ENCODE results near the gene TTC16. TPM values are rescaled to one million over a fixed set of nuclear protein-coding genes. Genes with fewer than 3 reads are reported as not detected.

The TTC16 gene
- total RNA-seq, 5 donors from 2014 or later (not counting 1 experiment from before 2014, with no cell fraction given), result 4.6 to 31.8 (median 6.2) TPM

DNA sequence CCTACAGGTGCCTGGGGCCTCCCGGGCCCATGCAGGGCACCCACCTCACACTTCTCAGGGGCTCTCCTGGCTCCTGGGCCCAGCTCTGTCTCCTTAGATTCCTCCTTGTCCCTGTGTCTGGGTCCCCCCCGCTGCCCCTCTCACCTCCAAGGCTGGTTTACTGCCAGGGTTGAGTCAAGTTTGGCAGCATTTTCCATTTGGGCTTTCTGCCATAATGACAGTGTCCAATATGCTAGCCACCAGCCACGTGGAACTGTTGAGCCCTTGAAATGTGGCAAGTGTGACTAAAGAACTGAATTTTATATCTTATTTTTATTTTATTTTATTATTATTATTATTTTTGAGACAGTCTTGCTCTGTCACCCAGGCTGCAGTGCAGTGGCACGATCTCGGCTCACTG, 1.9 kb downstream of the TTC16 start:
- peaks cover 8 to 77% of the 10 kb centered on the region in 2 experiments for H3K4me1 ChIP-seq (ENCODE audit: control insufficient read depth in 1 of 2, extremely low read depth in 1 of 2, insufficient read depth in 2 of 2, low read length in 2 of 2)
- H3K4me1 Mint-ChIP-seq, result peaks cover 26 to 45% (median 40%) of the 10 kb centered on the region in 3 donors

DNA sequence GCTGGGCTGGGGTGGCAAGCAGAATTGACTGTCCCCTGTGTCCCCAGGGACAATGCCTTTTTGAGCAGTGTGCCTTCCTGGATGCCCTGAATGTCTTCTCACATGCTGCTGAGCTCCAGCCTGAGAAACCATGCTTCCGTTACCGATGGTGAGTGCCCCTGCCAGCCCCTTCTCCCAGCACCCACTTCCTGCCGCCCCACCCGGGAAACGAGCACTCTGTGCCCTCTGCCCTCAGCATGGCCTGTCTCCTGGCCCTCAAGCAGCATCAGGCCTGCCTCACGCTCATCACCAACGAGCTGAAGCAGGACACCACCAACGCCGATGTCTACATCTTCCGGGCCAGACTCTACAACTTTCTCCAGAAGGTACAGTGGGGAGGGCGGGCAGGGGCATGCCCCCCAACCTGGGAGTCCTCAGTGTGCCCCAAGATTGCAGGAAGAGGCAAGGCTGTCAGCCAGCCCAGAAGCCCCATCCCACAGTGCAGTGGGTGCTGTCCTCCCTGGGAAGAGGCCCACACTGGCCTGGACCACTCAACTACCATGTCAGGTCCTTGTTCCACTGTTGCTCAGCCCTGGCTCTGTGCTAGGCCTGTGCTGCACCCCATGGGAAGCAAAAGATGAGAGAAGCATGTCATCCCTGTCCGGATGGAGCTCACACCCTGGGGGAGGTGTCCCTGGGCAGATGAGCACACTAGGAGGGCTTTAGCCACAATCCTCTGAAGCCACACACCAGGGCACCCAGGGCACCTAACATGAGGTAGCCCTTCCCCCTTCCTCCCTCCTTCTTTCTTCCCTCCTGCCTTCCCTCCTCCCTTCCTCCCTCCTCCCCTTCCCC, 4.4 kb downstream of the TTC16 start:
- POLR2A ChIA-PET, result no interaction called here
- Mint-ChIP-seq H3K4me1 (peaks cover 22 to 40% (median 39%) of the 10 kb centered on the region in 3 donors), H3K4me3 (peak overlapping the region; percentile 2 to 68 (median 51)), H3K27ac (peak overlapping the region; percentile 83 to 93), H3K27me3 (no peaks in the 10 kb centered on the region), H3K36me3 (no peaks in the 10 kb centered on the region), H3K9me3 (no peaks in the 10 kb centered on the region)
- peak in 2 of 4 experiments; percentile 15 to 36 for ATAC-seq (replicated peaks in 1 of 4)
- peak in 25 of 35 experiments; percentile 12 to 59 (median 32) for DNase-seq
- H3K27me3 ChIP-seq (replicated peaks in 1 of 2; ENCODE audit: control insufficient read depth in 2 of 2, extremely low read depth in 1 of 2, insufficient read depth in 2 of 2, low read length in 1 of 2), result peaks cover 0 to 5% of the 10 kb centered on the region in 2 experiments
- peak overlapping the region; percentile 58 for H3K27ac ChIP-seq (ENCODE audit: low read length)
- peaks cover 4 to 73% of the 10 kb centered on the region in 2 experiments for H3K4me1 ChIP-seq (ENCODE audit: control insufficient read depth in 1 of 2, extremely low read depth in 1 of 2, insufficient read depth in 2 of 2, low read length in 2 of 2)
- peak overlapping the region in 1 of 2 donors; percentile 27 for H3K4me3 ChIP-seq (ENCODE audit: control insufficient read depth in 1 of 2, extremely low read depth in 1 of 2, low read length in 1 of 2)
- CTCF ChIA-PET, result interaction anchor here in 1 of 2 donors (0.6 kb wide), 1 partner anchor 17 kb away, joined by 3 read pairs; no protein-coding TSS in a partner anchor
- no peaks in the 10 kb centered on the region for H3K36me3 ChIP-seq (ENCODE audit: control insufficient read depth in 2 of 2, extremely low read depth in 1 of 2, insufficient read depth in 1 of 2, low read length in 1 of 2)
- no peaks in the 10 kb centered on the region for H3K9me3 ChIP-seq
- 46% methylated on average over 10 of the region's 12 CpGs for WGBS (ENCODE audit: insufficient coverage)

More for the DNA sequence above, 1.9 kb downstream of the TTC16 start:
- Mint-ChIP-seq H3K9me3 (no peaks in the 10 kb centered on the region), H3K27ac (no peak overlapping the region), H3K4me3 (peak overlapping the region in 2 of 3 donors; percentile 13 to 31), H3K36me3 (no peaks in the 10 kb centered on the region), H3K27me3 (no peaks in the 10 kb centered on the region)
- Histone ChIP-seq H3K9me3 (no peaks in the 10 kb centered on the region), H3K36me3 (ENCODE audit: control insufficient read depth in 2 of 2, extremely low read depth in 1 of 2, insufficient read depth in 1 of 2, low read length in 1 of 2) (no peaks in the 10 kb centered on the region), H3K27me3 (replicated peaks in 1 of 2; ENCODE audit: control insufficient read depth in 2 of 2, extremely low read depth in 1 of 2, insufficient read depth in 2 of 2, low read length in 1 of 2) (no peaks in the 10 kb centered on the region), H3K27ac (ENCODE audit: low read length) (no peak overlapping the region), H3K4me3 (ENCODE audit: control insufficient read depth in 1 of 2, extremely low read depth in 1 of 2, low read length in 1 of 2) (no peak overlapping the region)
- DNase-seq, result no peak
- ChIA-PET CTCF (no interaction called here), POLR2A (no interaction called here)
- ATAC-seq (replicated peaks in 1 of 4), result no peak
- whole genome bisulfite sequencing (ENCODE audit: insufficient coverage), result 100% methylated on average over 2 of the region's 5 CpGs

DNA sequence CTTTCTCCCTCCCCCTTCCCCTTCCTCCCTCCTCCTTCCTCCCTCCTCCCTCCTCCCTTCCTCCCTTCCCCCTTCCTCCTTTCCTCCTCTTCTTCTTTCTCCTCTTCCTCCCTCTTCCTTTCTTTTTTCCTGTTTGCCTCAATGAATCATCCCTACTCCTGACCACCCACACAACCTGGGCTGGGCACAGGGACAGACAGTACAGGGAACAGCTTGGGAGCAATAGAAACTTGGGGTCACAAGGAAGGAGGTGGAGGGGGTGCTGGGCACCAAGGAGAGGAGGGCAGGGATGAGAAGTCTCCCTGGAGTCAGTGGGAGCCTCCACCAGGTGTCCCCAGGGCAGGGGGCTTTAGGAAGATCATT, 5.0 kb downstream of the TTC16 start:
- DNase-seq (no peak), ATAC-seq (replicated peaks in 1 of 4) (no peak)
- Mint-ChIP-seq H3K4me1 (peaks cover 19 to 36% (median 33%) of the 10 kb centered on the region in 3 donors), H3K27me3 (no peaks in the 10 kb centered on the region), H3K9me3 (no peaks in the 10 kb centered on the region), H3K27ac (peak overlapping the region; percentile 74 to 78), H3K36me3 (no peaks in the 10 kb centered on the region), H3K4me3 (peak overlapping the region in 1 of 3 donors; percentile 68)
- POLR2A ChIA-PET, result no interaction called here
- H3K9me3 ChIP-seq, result no peaks in the 10 kb centered on the region
- no peaks in the 10 kb centered on the region for H3K36me3 ChIP-seq (ENCODE audit: control insufficient read depth in 2 of 2, extremely low read depth in 1 of 2, insufficient read depth in 1 of 2, low read length in 1 of 2)
- H3K4me3 ChIP-seq (ENCODE audit: control insufficient read depth in 1 of 2, extremely low read depth in 1 of 2, low read length in 1 of 2), result peak overlapping the region in 1 of 2 donors; percentile 37
- CTCF ChIA-PET, result interaction anchor here in 1 of 2 donors (0.6 kb wide), 1 partner anchor 17 kb away, joined by 3 read pairs; no protein-coding TSS in a partner anchor
- peaks cover 0 to 5% of the 10 kb centered on the region in 2 experiments for H3K27me3 ChIP-seq (replicated peaks in 1 of 2; ENCODE audit: control insufficient read depth in 2 of 2, extremely low read depth in 1 of 2, insufficient read depth in 2 of 2, low read length in 1 of 2)
- H3K4me1 ChIP-seq (ENCODE audit: control insufficient read depth in 1 of 2, extremely low read depth in 1 of 2, insufficient read depth in 2 of 2, low read length in 2 of 2), result peaks cover 4 to 72% of the 10 kb centered on the region in 2 experiments
- peak overlapping the region; percentile 58 for H3K27ac ChIP-seq (ENCODE audit: low read length)

DNA sequence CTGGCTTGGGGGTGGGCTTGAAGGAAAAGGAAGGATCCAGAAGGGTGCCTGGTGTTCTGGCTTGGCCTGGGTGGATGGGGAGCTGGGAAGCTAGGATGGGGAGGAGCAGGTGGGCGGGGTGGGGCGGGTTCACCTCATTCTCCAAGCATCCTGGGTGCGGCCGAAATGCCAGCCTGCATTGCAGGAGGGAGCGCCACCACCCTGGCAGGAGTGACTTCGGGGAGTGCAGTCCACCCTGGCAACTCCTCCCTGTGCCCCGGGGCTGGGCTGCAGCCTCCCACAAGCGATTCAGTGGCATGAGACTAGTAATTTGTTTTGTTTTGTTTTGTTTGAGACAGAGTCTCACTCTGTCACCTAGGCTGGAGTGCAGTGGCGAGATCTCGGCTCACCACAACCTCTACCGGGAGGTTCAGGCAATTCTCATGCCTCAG, 5.5 kb downstream of the TTC16 start:
- Histone ChIP-seq H3K36me3 (ENCODE audit: control insufficient read depth in 2 of 2, extremely low read depth in 1 of 2, insufficient read depth in 1 of 2, low read length in 1 of 2) (no peaks in the 10 kb centered on the region), H3K4me3 (ENCODE audit: control insufficient read depth in 1 of 2, extremely low read depth in 1 of 2, low read length in 1 of 2) (peak overlapping the region in 1 of 2 donors; percentile 37), H3K4me1 (ENCODE audit: control insufficient read depth in 1 of 2, extremely low read depth in 1 of 2, insufficient read depth in 2 of 2, low read length in 2 of 2) (peaks cover 2 to 67% of the 10 kb centered on the region in 2 experiments), H3K9me3 (no peaks in the 10 kb centered on the region), H3K27ac (ENCODE audit: low read length) (peak overlapping the region; percentile 58), H3K27me3 (replicated peaks in 1 of 2; ENCODE audit: control insufficient read depth in 2 of 2, extremely low read depth in 1 of 2, insufficient read depth in 2 of 2, low read length in 1 of 2) (peaks cover 0 to 5% of the 10 kb centered on the region in 2 experiments)
- ChIA-PET CTCF (interaction anchor here in 1 of 2 donors (0.5 kb wide), 1 partner anchor 54 kb away, joined by 8 read pairs; no protein-coding TSS in a partner anchor), POLR2A (interaction anchor here in 1 of 2 donors (0.6 kb wide), 1 partner anchor 1025 kb away, joined by 3 read pairs; no protein-coding TSS in a partner anchor)
- peak in 2 of 4 experiments; percentile 20 to 30 for ATAC-seq (replicated peaks in 1 of 4)
- Mint-ChIP-seq H3K4me3 (peak overlapping the region in 2 of 3 donors; percentile 47 to 68), H3K4me1 (peaks cover 14 to 31% (median 28%) of the 10 kb centered on the region in 3 donors), H3K9me3 (no peaks in the 10 kb centered on the region), H3K36me3 (no peaks in the 10 kb centered on the region), H3K27ac (peak overlapping the region; percentile 74 to 84), H3K27me3 (no peaks in the 10 kb centered on the region)
- peak in 3 of 35 experiments; percentile 19 to 30 (median 21) for DNase-seq
- 59% methylated on average over 9 of the region's 11 CpGs for WGBS (ENCODE audit: insufficient coverage)

DNA sequence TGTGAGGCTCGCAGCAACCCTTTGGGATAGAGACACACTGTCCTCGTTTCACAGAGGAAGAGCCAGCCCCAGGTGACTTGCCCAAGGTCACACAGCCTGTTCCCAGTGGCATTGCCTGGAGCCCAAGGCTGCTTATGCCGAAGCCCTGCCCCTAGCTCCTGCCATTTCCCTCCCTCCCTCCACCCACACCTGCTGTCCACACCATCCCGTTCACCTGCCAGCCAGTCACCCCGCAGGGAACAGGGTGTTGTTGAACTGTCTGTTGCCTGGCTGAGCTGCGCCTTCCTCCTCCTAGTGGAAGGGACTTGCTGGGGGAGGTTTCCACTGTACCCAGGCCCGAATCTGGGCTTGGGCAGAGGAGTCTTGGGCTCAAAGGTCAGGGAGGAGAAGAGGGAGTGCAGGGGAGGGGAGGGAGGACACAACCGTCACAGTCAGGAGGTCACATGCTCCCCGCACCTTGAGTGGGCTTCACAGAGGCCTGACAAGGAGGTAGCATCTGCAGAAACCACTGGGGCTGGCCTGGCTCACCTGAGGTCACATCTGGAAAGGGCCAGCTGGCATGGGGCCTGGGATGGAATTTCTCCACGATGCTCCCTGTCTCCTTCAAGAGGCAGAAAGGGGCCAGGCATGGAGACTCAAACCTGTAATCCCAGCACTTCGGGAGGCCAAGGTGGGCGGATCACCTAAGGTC, 6.3 kb downstream of the TTC16 start:
- Histone ChIP-seq H3K36me3 (ENCODE audit: control insufficient read depth in 2 of 2, extremely low read depth in 1 of 2, insufficient read depth in 1 of 2, low read length in 1 of 2) (peaks cover 0 to 3% of the 10 kb centered on the region in 2 donors), H3K4me3 (ENCODE audit: control insufficient read depth in 1 of 2, extremely low read depth in 1 of 2, low read length in 1 of 2) (no peak overlapping the region), H3K27me3 (replicated peaks in 1 of 2; ENCODE audit: control insufficient read depth in 2 of 2, extremely low read depth in 1 of 2, insufficient read depth in 2 of 2, low read length in 1 of 2) (peaks cover 0 to 5% of the 10 kb centered on the region in 2 experiments), H3K4me1 (ENCODE audit: control insufficient read depth in 1 of 2, extremely low read depth in 1 of 2, insufficient read depth in 2 of 2, low read length in 2 of 2) (peaks cover 2 to 59% of the 10 kb centered on the region in 2 experiments), H3K9me3 (no peaks in the 10 kb centered on the region), H3K27ac (ENCODE audit: low read length) (no peak overlapping the region)
- ATAC-seq (replicated peaks in 1 of 4), result no peak
- POLR2A ChIA-PET, result no interaction called here
- no peak overlapping the region for H3K4me3 Mint-ChIP-seq
- CTCF ChIA-PET, result interaction anchor here in 1 of 2 donors (0.5 kb wide), 1 partner anchor 54 kb away, joined by 8 read pairs; no protein-coding TSS in a partner anchor
- H3K4me1 Mint-ChIP-seq, result peaks cover 14 to 31% (median 28%) of the 10 kb centered on the region in 3 donors
- no peaks in the 10 kb centered on the region for H3K9me3 Mint-ChIP-seq
- 89% methylated on average over 9 of the region's 12 CpGs for WGBS (ENCODE audit: insufficient coverage)
- no peak for DNase-seq
- no peaks in the 10 kb centered on the region for H3K27me3 Mint-ChIP-seq
- peak overlapping the region; percentile 58 to 84 for H3K27ac Mint-ChIP-seq
- H3K36me3 Mint-ChIP-seq, result no peaks in the 10 kb centered on the region

DNA sequence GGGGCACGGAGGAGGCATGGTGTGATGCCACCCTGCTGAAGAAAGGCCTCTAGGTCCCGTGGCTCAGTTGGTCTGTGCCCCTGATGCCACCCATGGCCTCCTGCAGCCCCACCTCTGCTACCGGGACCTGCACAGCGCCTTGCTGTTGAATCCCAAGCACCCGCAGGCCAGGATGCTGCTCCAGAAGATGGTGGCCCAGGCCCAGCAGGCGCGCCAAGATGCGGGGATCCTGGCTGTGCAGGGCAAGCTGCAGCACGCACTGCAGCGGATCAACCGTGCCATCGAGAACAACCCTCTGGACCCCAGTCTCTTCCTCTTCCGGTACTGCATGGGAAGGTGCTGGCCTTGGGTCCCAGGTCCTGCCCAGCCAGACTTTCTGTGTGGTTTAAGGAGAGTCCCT, 7.1 kb downstream of the TTC16 start:
- no peak overlapping the region for H3K4me3 ChIP-seq (ENCODE audit: control insufficient read depth in 1 of 2, extremely low read depth in 1 of 2, low read length in 1 of 2)
- no peak overlapping the region for H3K27ac ChIP-seq (ENCODE audit: low read length)
- Mint-ChIP-seq H3K27ac (peak overlapping the region in 1 of 2 donors; percentile 43), H3K36me3 (no peaks in the 10 kb centered on the region), H3K9me3 (no peaks in the 10 kb centered on the region), H3K4me1 (peaks cover 14 to 31% (median 28%) of the 10 kb centered on the region in 3 donors), H3K4me3 (no peak overlapping the region), H3K27me3 (no peaks in the 10 kb centered on the region)
- POLR2A ChIA-PET, result no interaction called here
- H3K9me3 ChIP-seq, result no peaks in the 10 kb centered on the region
- H3K27me3 ChIP-seq (replicated peaks in 1 of 2; ENCODE audit: control insufficient read depth in 2 of 2, extremely low read depth in 1 of 2, insufficient read depth in 2 of 2, low read length in 1 of 2), result peaks cover 0 to 5% of the 10 kb centered on the region in 2 experiments
- 89% methylated on average over 13 of the region's 13 CpGs for WGBS (ENCODE audit: insufficient coverage)
- DNase-seq, result no peak
- ATAC-seq (replicated peaks in 1 of 4), result no peak
- peaks cover 2 to 51% of the 10 kb centered on the region in 2 experiments for H3K4me1 ChIP-seq (ENCODE audit: control insufficient read depth in 1 of 2, extremely low read depth in 1 of 2, insufficient read depth in 2 of 2, low read length in 2 of 2)
- CTCF ChIA-PET, result no interaction called here
- H3K36me3 ChIP-seq (ENCODE audit: control insufficient read depth in 2 of 2, extremely low read depth in 1 of 2, insufficient read depth in 1 of 2, low read length in 1 of 2), result peaks cover 0 to 3% of the 10 kb centered on the region in 2 donors
